T-cell (primary cell): Measurements from ENCODE around the gene IL17RA. TPM values are rescaled to one million over a fixed set of nuclear protein-coding genes. Genes with fewer than 3 reads are reported as not detected.

ENCODE experiments used
- ATAC-seq, 4 experiments: fragments of 200-7000 bp in 3 of 4; fragments of 150-1000 bp in 1 of 4; cut with Tn5 transposase; replicated peaks in 1 of 4; 1 replicate in 3 of 4; 2 replicates in 1 of 4; pipeline ENCODE4 v1.10.0; 2021; ENCODE audit warnings: moderate library complexity in 3 of 4, mild to moderate bottlenecking in 2 of 4, moderate number of reproducible peaks in 1 of 4
- CTCF ChIA-PET, 2 donors: fragments of 300-600 bp; sonication (Branson Sonifier 250); formaldehyde crosslinking; loops; one replicate each; lab custom pipeline; 2022; ENCODE audit warnings: antibody characterized with exemption in 2 of 2; lab: Charles Lee
- POLR2A ChIA-PET, 2 donors: fragments of 300-600 bp; sonication (Branson Sonifier 250); formaldehyde crosslinking; loops; one replicate each; lab custom pipeline; 2022; ENCODE audit warnings: antibody characterized with exemption in 2 of 2; lab: Charles Lee
- DNase-seq, 35 experiments: peaks; one replicate each; pipeline versions ENCODE4 v3.0.0 to v3.0.0-alpha.2; 2013 to 2023
- H3K27ac ChIP-seq: one replicate; pipeline ENCODE4 v1.5.1; 2013; ENCODE audit warnings: low read length
- H3K27me3 ChIP-seq, 2 experiments: replicated peaks in 1 of 2; 1 replicate in 1 of 2; 2 replicates in 1 of 2; pipeline versions ENCODE4 v1.6.1 to v1.7.0; 2013; ENCODE audit warnings: low read length in 1 of 2, mixed read lengths in 1 of 2; ENCODE audit not compliant: control insufficient read depth in 2 of 2, insufficient read depth in 2 of 2; ENCODE audit errors: extremely low read depth in 1 of 2
- H3K36me3 ChIP-seq, 2 donors: 1 replicate in 1 of 2; 2 replicates in 1 of 2; pipeline versions ENCODE4 v1.6.1 to v1.7.0; 2013; ENCODE audit warnings: low read length in 1 of 2; ENCODE audit not compliant: control insufficient read depth in 2 of 2, insufficient read depth in 1 of 2; ENCODE audit errors: extremely low read depth in 1 of 2
- H3K4me1 ChIP-seq, 2 experiments: 1 replicate in 1 of 2; 2 replicates in 1 of 2; pipeline versions ENCODE4 v1.6.1 to v1.7.0; 2013; ENCODE audit warnings: low read length in 2 of 2, mixed read lengths in 1 of 2; ENCODE audit not compliant: insufficient read depth in 2 of 2, control insufficient read depth in 1 of 2; ENCODE audit errors: extremely low read depth in 1 of 2
- H3K4me3 ChIP-seq, 2 donors: 1 replicate in 1 of 2; 2 replicates in 1 of 2; pipeline versions ENCODE4 v1.5.1 to v1.7.0; 2013; ENCODE audit warnings: mild to moderate bottlenecking in 2 of 2, low read length in 1 of 2, moderate library complexity in 1 of 2; ENCODE audit not compliant: control insufficient read depth in 1 of 2; ENCODE audit errors: extremely low read depth in 1 of 2
- H3K9me3 ChIP-seq: 2 replicates; pipeline ENCODE4 v1.7.0; 2013
- H3K27ac Mint-ChIP-seq, 2 donors: one replicate each; pipeline ENCODE4 v1.8.0; 2020 to 2021; ENCODE audit warnings: mild to moderate bottlenecking in 2 of 2, mixed read lengths in 2 of 2
- H3K27me3 Mint-ChIP-seq, 2 donors: one replicate each; pipeline ENCODE4 v1.8.0; 2021 to 2022; ENCODE audit warnings: mixed read lengths in 2 of 2
- H3K36me3 Mint-ChIP-seq: one replicate; pipeline ENCODE4 v1.8.0; 2021; ENCODE audit warnings: mixed read lengths
- H3K4me1 Mint-ChIP-seq, 3 donors: one replicate each; pipeline ENCODE4 v1.8.0; 2020 to 2022; ENCODE audit warnings: mixed read lengths in 3 of 3, mild to moderate bottlenecking in 1 of 3
- H3K4me3 Mint-ChIP-seq, 3 donors: one replicate each; pipeline ENCODE4 v1.8.0; 2020 to 2022; ENCODE audit warnings: mild to moderate bottlenecking in 3 of 3, mixed read lengths in 3 of 3, moderate library complexity in 3 of 3
- H3K9me3 Mint-ChIP-seq, 3 donors: one replicate each; pipeline ENCODE4 v1.8.0; 2020 to 2022; ENCODE audit warnings: mixed read lengths in 3 of 3
- WGBS: methylation state at CpG from one replicate; pipeline ENCODE4 v1.1.5; 2013; ENCODE audit warnings: missing lambda C conversion rate; ENCODE audit not compliant: insufficient coverage; 5-methylcytosine and 5-hydroxymethylcytosine counted together
- total RNA-seq, 35 experiments: library from RNA in 6 of 35; stranded (reverse) in 6 of 35; fragments of 120-200 nt in 1 of 35; gene quantifications; one replicate each; pipeline versions ENCODE4 v1.2.1 to v1.2.4 and lab custom pipeline; 2013 to 2026

The IL17RA gene
- total RNA-seq, 5 donors from 2014 or later (not counting 1 experiment from before 2014, with no cell fraction given): 38.8 to 72.7 (median 61.8) TPM

GRCh38 chr22:17102297-17102667, 17.5 kb downstream of the IL17RA start:
- Mint-ChIP-seq H3K9me3 (no peaks in the 10 kb centered on the region), H3K27ac (peak overlapping the region; percentile 82 to 92), H3K4me1 (peaks cover 82 to 86% (median 86%) of the 10 kb centered on the region in 3 donors), H3K4me3 (peak overlapping the region in 1 of 3 donors; percentile 77), H3K27me3 (no peaks in the 10 kb centered on the region), H3K36me3 (peaks cover 64% of the 10 kb centered on the region)
- CTCF ChIA-PET: no interaction called here
- 93% methylated on average over 3 of the region's 7 CpGs for WGBS
- no peak overlapping the region for H3K4me3 ChIP-seq
- peaks cover 73 to 88% of the 10 kb centered on the region in 2 experiments for H3K4me1 ChIP-seq
- ATAC-seq (no peak), DNase-seq (no peak)
- H3K27me3 ChIP-seq: no peaks in the 10 kb centered on the region
- H3K36me3 ChIP-seq: peaks cover 21 to 89% of the 10 kb centered on the region in 2 donors
- no peaks in the 10 kb centered on the region for H3K9me3 ChIP-seq
- no peak overlapping the region for H3K27ac ChIP-seq
- POLR2A ChIA-PET: no interaction called here

- no peaks in the 10 kb centered on the region for H3K27me3 Mint-ChIP-seq
- peak overlapping the region; percentile 34 to 48 for H3K27ac Mint-ChIP-seq
- CTCF ChIA-PET: no interaction called here
- Histone ChIP-seq H3K9me3 (no peaks in the 10 kb centered on the region), H3K4me3 (no peak overlapping the region), H3K27ac (no peak overlapping the region), H3K36me3 (peaks cover 21 to 91% of the 10 kb centered on the region in 2 donors), H3K4me1 (peaks cover 66 to 88% of the 10 kb centered on the region in 2 experiments), H3K27me3 (no peaks in the 10 kb centered on the region)
- H3K4me1 Mint-ChIP-seq: peaks cover 79 to 82% (median 81%) of the 10 kb centered on the region in 3 donors
- H3K9me3 Mint-ChIP-seq: no peaks in the 10 kb centered on the region
- DNase-seq: no peak
- ATAC-seq: no peak
- peaks cover 63% of the 10 kb centered on the region for H3K36me3 Mint-ChIP-seq
- POLR2A ChIA-PET: no interaction called here
- 100% methylated on average over 7 of the region's 9 CpGs for WGBS
- H3K4me3 Mint-ChIP-seq: peak overlapping the region in 1 of 3 donors; percentile 10
Observed at GRCh38 chr22:17103351-17103750, 18.6 kb downstream of the IL17RA start.

DNA sequence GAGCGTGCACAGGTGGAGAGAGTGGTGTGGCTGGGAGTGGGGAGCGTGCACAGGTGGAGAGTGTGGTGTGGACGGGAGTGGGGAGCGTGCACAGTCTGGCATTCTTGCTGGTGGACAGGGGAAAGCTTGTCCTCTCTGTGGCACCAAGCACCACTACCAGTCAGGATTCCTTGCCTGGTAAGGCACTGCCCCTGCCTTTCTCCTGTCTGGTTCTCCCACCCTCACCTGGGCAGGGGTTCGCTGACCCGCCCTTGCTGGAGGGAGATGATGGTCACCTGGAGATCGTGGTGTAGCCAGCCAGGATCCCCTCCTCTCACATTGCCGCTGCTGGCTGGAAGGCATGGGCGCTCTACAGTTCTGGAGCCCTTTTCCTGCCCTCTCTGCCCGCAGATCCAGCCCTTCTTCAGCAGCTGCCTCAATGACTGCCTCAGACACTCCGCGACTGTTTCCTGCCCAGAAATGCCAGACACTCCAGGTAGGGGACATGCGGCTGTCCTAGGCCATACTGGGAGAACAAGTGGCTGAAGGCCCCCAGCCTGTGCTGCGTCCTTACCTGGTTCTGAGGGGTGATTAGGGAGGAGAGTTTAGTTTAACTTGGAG, 19.6 kb downstream of the IL17RA start:
- DNase-seq (no peak), ATAC-seq (no peak)
- Histone ChIP-seq H3K4me3 (no peak overlapping the region), H3K36me3 (peaks cover 21 to 91% of the 10 kb centered on the region in 2 donors), H3K4me1 (peaks cover 55 to 77% of the 10 kb centered on the region in 2 experiments), H3K9me3 (no peaks in the 10 kb centered on the region), H3K27me3 (no peaks in the 10 kb centered on the region), H3K27ac (no peak overlapping the region)
- Mint-ChIP-seq H3K4me3 (peak overlapping the region in 1 of 3 donors; percentile 17), H3K9me3 (no peaks in the 10 kb centered on the region), H3K4me1 (peaks cover 68 to 71% (median 70%) of the 10 kb centered on the region in 3 donors), H3K36me3 (peaks cover 52% of the 10 kb centered on the region), H3K27ac (peak overlapping the region; percentile 41 to 90), H3K27me3 (no peaks in the 10 kb centered on the region)
- WGBS: 93% methylated on average over 9 of the region's 14 CpGs
- POLR2A ChIA-PET: no interaction called here
- CTCF ChIA-PET: no interaction called here

- H3K27ac ChIP-seq: no peak overlapping the region
- H3K27me3 ChIP-seq: no peaks in the 10 kb centered on the region
- WGBS: 95% methylated on average over 16 of the region's 22 CpGs
- H3K27me3 Mint-ChIP-seq: no peaks in the 10 kb centered on the region
- peaks cover 63 to 66% (median 64%) of the 10 kb centered on the region in 3 donors for H3K4me1 Mint-ChIP-seq
- peak overlapping the region; percentile 88 to 90 for H3K27ac Mint-ChIP-seq
- H3K36me3 ChIP-seq: peaks cover 19 to 88% of the 10 kb centered on the region in 2 donors
- ATAC-seq (no peak), DNase-seq (no peak)
- H3K4me1 ChIP-seq: peaks cover 45 to 67% of the 10 kb centered on the region in 2 experiments
- no peaks in the 10 kb centered on the region for H3K9me3 Mint-ChIP-seq
- ChIA-PET CTCF (no interaction called here), POLR2A (no interaction called here)
- no peaks in the 10 kb centered on the region for H3K9me3 ChIP-seq
- H3K4me3 ChIP-seq: no peak overlapping the region
- H3K4me3 Mint-ChIP-seq: peak overlapping the region in 1 of 3 donors; percentile 74
- H3K36me3 Mint-ChIP-seq: peaks cover 46% of the 10 kb centered on the region
Observed at GRCh38 chr22:17105143-17106129, 20.6 kb downstream of the IL17RA start.

- H3K9me3 Mint-ChIP-seq: no peaks in the 10 kb centered on the region
- peak overlapping the region; percentile 16 for H3K27ac ChIP-seq
- peaks cover 16 to 81% of the 10 kb centered on the region in 2 donors for H3K36me3 ChIP-seq
- CTCF ChIA-PET: no interaction called here
- H3K36me3 Mint-ChIP-seq: peaks cover 44% of the 10 kb centered on the region
- ATAC-seq (peak; percentile 44 to 54 (median 50)), DNase-seq (no peak)
- peak overlapping the region; percentile 88 to 90 for H3K27ac Mint-ChIP-seq
- H3K4me1 Mint-ChIP-seq: peaks cover 62 to 66% (median 63%) of the 10 kb centered on the region in 3 donors
- H3K9me3 ChIP-seq: no peaks in the 10 kb centered on the region
- H3K4me3 ChIP-seq: peak overlapping the region in 1 of 2 donors; percentile 10
- H3K4me1 ChIP-seq: peaks cover 39 to 58% of the 10 kb centered on the region in 2 experiments
- POLR2A ChIA-PET: no interaction called here
- H3K27me3 Mint-ChIP-seq: no peaks in the 10 kb centered on the region
- H3K27me3 ChIP-seq: no peaks in the 10 kb centered on the region
- H3K4me3 Mint-ChIP-seq: peak overlapping the region; percentile 61 to 74 (median 62)
- WGBS: 100% methylated on average over 5 of the region's 12 CpGs
Observed at GRCh38 chr22:17106161-17106784, 21.5 kb downstream of the IL17RA start.
